ENCODE results near the gene OR56A4. TPM values are rescaled to one million over a fixed set of nuclear protein-coding genes. Genes with fewer than 3 reads are reported as not detected.

The OR56A4 gene
- total RNA-seq, 1 donor from 2014 or later = 0.07 TPM

DNA sequence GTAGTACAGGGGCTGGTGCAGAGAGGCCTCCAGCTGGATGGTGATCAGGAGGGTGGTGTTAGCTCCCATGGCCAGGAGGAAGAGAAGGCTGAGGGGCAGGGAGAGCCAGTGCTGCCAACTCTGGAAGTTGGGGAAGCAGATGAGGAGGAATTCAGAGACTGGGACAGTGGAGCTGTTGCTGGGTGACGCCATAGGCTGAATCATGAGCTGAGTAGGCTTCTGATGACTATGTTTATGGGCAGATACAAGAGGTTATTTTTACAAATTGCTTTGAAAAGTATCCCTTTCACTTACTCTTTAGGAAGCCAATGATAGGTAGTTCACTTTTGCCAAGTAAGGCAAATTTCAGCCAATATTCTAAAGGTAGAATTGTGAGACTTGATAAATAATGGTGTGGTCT lies 20.8 kb upstream of the OR56A4 start:
- Mint-ChIP-seq H3K27me3 (peaks cover 12% of the 10 kb centered on the region), H3K27ac (no peak overlapping the region), H3K9me3 (no peaks in the 10 kb centered on the region), H3K4me1 (ENCODE audit: unreplicated experiment) (no peaks in the 10 kb centered on the region), H3K36me3 (no peaks in the 10 kb centered on the region), H3K4me3 (no peak overlapping the region)
- no peak for TF ChIP-seq CTCF (conservative IDR thresholded peaks at IDR 0.05)
- DNase-seq (ENCODE audit: extremely low spot score, unreplicated experiment) = no peak

DNA sequence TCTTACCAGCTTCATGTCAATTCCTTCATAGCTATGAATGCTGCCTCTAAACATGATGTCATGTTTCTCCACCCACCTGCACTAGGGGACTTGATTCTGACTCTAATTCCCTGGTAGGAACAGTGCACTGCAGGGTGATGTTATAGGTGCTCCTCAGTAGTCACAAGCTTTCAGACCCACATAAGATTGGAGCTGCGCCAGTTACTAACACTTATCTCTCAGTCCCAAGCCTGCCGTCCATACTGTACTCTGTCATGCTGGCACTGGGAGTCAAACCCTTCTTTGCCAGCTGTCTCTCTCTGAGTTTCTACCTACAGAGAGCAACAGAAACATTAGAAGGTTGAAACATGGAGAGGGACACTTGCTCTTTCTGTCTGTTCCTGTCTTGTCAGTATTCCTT lies 18.3 kb upstream of the OR56A4 start:
- Mint-ChIP-seq H3K27ac (no peak overlapping the region), H3K4me1 (ENCODE audit: unreplicated experiment) (no peaks in the 10 kb centered on the region), H3K36me3 (no peaks in the 10 kb centered on the region), H3K4me3 (no peak overlapping the region), H3K27me3 (peaks cover 12% of the 10 kb centered on the region), H3K9me3 (no peaks in the 10 kb centered on the region)
- no peak for TF ChIP-seq CTCF (conservative IDR thresholded peaks at IDR 0.05)
- DNase-seq (ENCODE audit: extremely low spot score, unreplicated experiment) = no peak

GRCh38 chr11:6022956-6023355 lies 16.2 kb upstream of the OR56A4 start:
- no peaks in the 10 kb centered on the region for H3K36me3 Mint-ChIP-seq
- peak; percentile 77 for TF ChIP-seq CTCF (conservative IDR thresholded peaks at IDR 0.05)
- no peaks in the 10 kb centered on the region for H3K9me3 Mint-ChIP-seq
- H3K27me3 Mint-ChIP-seq = peaks cover 18% of the 10 kb centered on the region
- no peak overlapping the region for H3K27ac Mint-ChIP-seq
- H3K4me3 Mint-ChIP-seq = no peak overlapping the region
- no peak for DNase-seq (ENCODE audit: extremely low spot score, unreplicated experiment)
- no peaks in the 10 kb centered on the region for H3K4me1 Mint-ChIP-seq (ENCODE audit: unreplicated experiment)

DNA sequence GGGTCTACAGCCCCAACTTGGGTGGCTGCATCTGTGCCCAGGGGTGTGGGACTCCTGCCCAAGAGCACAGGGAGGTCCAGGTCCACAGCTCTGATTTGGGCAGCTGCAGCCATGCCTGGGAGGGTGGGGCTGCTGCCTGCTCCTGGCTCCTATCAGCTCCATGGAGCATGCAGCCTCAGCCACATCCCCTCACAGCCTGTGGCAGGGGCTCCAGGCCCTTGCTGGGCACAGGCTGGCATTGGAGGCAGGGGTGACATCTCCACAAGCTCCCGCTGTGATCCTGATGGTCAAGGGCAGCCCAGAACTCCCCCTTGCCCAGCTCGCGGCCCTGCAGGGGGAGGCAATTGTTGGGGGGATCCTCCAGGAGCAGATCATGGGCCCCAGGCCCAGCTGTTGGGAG lies 6.3 kb upstream of the OR56A4 start:
- Mint-ChIP-seq H3K36me3 (no peaks in the 10 kb centered on the region), H3K4me3 (no peak overlapping the region), H3K4me1 (ENCODE audit: unreplicated experiment) (no peaks in the 10 kb centered on the region)

GRCh38 chr11:6012035-6012668 lies 5.4 kb upstream of the OR56A4 start:
- peaks cover 8% of the 10 kb centered on the region for H3K27me3 Mint-ChIP-seq
- no peak for TF ChIP-seq CTCF (conservative IDR thresholded peaks at IDR 0.05)
- H3K4me3 Mint-ChIP-seq = no peak overlapping the region
- peaks cover 3% of the 10 kb centered on the region for H3K9me3 Mint-ChIP-seq
- H3K4me1 Mint-ChIP-seq (ENCODE audit: unreplicated experiment) = no peaks in the 10 kb centered on the region
- no peak for DNase-seq (ENCODE audit: extremely low spot score, unreplicated experiment)
- H3K27ac Mint-ChIP-seq = no peak overlapping the region
- no peaks in the 10 kb centered on the region for H3K36me3 Mint-ChIP-seq

More for the DNA sequence above, 6.3 kb upstream of the OR56A4 start:
- Mint-ChIP-seq H3K27me3 (peaks cover 8% of the 10 kb centered on the region), H3K27ac (no peak overlapping the region), H3K9me3 (peaks cover 5% of the 10 kb centered on the region)
- no peak for DNase-seq (ENCODE audit: extremely low spot score, unreplicated experiment)
- no peak for TF ChIP-seq CTCF (conservative IDR thresholded peaks at IDR 0.05)

DNA sequence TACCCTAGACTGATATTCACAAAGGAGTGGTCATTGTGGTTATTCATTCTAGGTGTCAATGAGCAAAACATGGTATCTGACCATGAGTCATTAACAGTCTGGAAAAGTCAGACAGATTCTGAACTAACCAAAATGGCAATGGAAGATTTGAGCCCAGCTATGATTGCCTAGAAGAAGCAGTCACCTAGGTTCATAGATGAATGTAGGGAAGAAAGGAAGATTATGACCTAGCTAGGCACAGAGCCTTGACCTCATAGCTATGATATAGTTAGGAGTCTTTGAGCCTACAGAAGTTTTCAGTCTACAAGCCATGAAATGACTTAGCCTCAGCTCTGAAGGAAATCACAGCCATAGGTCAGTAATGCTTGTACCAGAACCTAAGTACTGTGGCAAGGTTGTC lies 351 bp downstream of the OR56A4 start:
- no peaks in the 10 kb centered on the region for H3K36me3 Mint-ChIP-seq
- H3K4me1 Mint-ChIP-seq (ENCODE audit: unreplicated experiment) = no peaks in the 10 kb centered on the region
- H3K4me3 Mint-ChIP-seq = no peak overlapping the region
- H3K9me3 Mint-ChIP-seq = no peaks in the 10 kb centered on the region
- no peak overlapping the region for H3K27ac Mint-ChIP-seq
- no peak for TF ChIP-seq CTCF (conservative IDR thresholded peaks at IDR 0.05)
- no peak for DNase-seq (ENCODE audit: extremely low spot score, unreplicated experiment)
- peaks cover 14% of the 10 kb centered on the region for H3K27me3 Mint-ChIP-seq

Measured in type B pancreatic cell (in vitro differentiated cells).